GM12878 (cell line): ENCODE results near the gene LMOD1. TPM values are rescaled to one million over a fixed set of nuclear protein-coding genes. Genes with fewer than 3 reads are reported as not detected.

Experiments
- BCLAF1 ChIP-seq: fragments of 450-650 bp; IDR thresholded peaks from 2 replicates; pipeline ENCODE4 v1.6.1; 2017; ENCODE audit warnings: antibody characterized with exemption, mild to moderate bottlenecking, moderate library complexity
- CBFB ChIP-seq: IDR thresholded peaks from 2 replicates; pipeline ENCODE4 v1.6.1; 2016; ENCODE audit warnings: antibody characterized with exemption, low read depth
- HDGF ChIP-seq: fragments of 450-650 bp; IDR thresholded peaks from 2 replicates; pipeline ENCODE4 v1.6.1; 2016; ENCODE audit warnings: antibody characterized with exemption
- MEF2A ChIP-seq: IDR thresholded peaks from 2 replicates; pipeline ENCODE4 v1.6.1; 2011; ENCODE audit warnings: low read depth, mild to moderate bottlenecking, low read length, moderate library complexity; ENCODE audit not compliant: insufficient read depth
- MTA3 ChIP-seq: IDR thresholded peaks from 2 replicates; pipeline ENCODE4 v1.6.1; 2012; ENCODE audit warnings: low read length, inconsistent platforms, borderline replicate concordance
- PKNOX1 ChIP-seq: fragments of 450-650 bp; IDR thresholded peaks from 2 replicates; pipeline ENCODE4 v1.6.1; 2016; ENCODE audit warnings: mild to moderate bottlenecking
- RFX5 ChIP-seq: IDR thresholded peaks from 2 replicates; pipeline ENCODE4 v1.6.1; 2011; ENCODE audit warnings: low read depth, low read length, improper control_type of control experiment
- SKIL ChIP-seq: fragments of 450-650 bp; IDR thresholded peaks from 2 replicates; pipeline ENCODE4 v1.6.1; 2017; ENCODE audit warnings: mild to moderate bottlenecking, low read depth, inconsistent platforms; ENCODE audit not compliant: poor library complexity, severe bottlenecking
- SMAD1 ChIP-seq: fragments of 450-650 bp; IDR thresholded peaks from 2 replicates; pipeline ENCODE4 v1.6.1; 2018; ENCODE audit warnings: mild to moderate bottlenecking, low read depth; ENCODE audit not compliant: partially characterized antibody
- ZNF274 ChIP-seq: IDR thresholded peaks from one replicate; pipeline ENCODE4 v1.8.0; 2011; ENCODE audit not compliant: insufficient read length, insufficient read depth
- polyA plus RNA-seq, 11 experiments: library from polyadenylated mRNA; depleted of rRNA in 4 of 11; unstranded in 6 of 11; stranded (reverse) in 5 of 11; fragments of >200 nt; fragmentation: Nextera tagmentation in 4 of 11; fragmentation: Illumina TruSeq in 1 of 11; extraction: Ambion mirVana in 4 of 11; extraction: Trizol in 1 of 11; gene quantifications; 1 replicate in 1 of 11; 2 replicates in 10 of 11; pipeline versions ENCODE4 v1.2.1 to v1.2.3, GENCODE V29; 2011 to 2016; ENCODE audit warnings: inconsistent platforms in 2 of 11, missing spikeins in 2 of 11, low read depth in 1 of 11
- total RNA-seq, 4 experiments: library from RNA; depleted of rRNA in 3 of 4; stranded (reverse); fragments of >200 nt in 3 of 4; fragmentation: Illumina TruSeq in 1 of 4; extraction: Trizol in 1 of 4; gene quantifications; 2 replicates each; pipeline versions ENCODE4 v1.2.1 to v1.2.3, GENCODE V29; 2013 to 2021
- TF ChIP-seq, protein P1 (sequence below): fragments of 150-350 bp; IDR thresholded peaks from 2 replicates; pipeline ENCODE4 v1.6.1; 2016; ENCODE audit warnings: low read depth, low read length
- TF ChIP-seq, protein P2 (sequence below): fragments of 450-650 bp; formaldehyde crosslinking; IDR thresholded peaks from 2 replicates; pipeline ENCODE4 v1.4.0; 2022; ENCODE audit warnings: mild to moderate bottlenecking, moderate library complexity
- TF ChIP-seq, protein P3 (sequence below): IDR thresholded peaks from 2 replicates; pipeline ENCODE4 v1.6.1; 2012; ENCODE audit warnings: low read depth, low read length, improper control_type of control experiment

LMOD1 gene
- total and polyA plus RNA-seq, 10 of the 15 experiments (the other 5 are each of a cell fraction or from before 2014, with no cell fraction given) = 0.15 TPM; not detected in 9

GRCh38 chr1:201955009-201955728, 8.8 kb upstream of the LMOD1 start, which contains the start of gene TIMM17A (continued):
- TF ChIP-seq, protein P1, sequence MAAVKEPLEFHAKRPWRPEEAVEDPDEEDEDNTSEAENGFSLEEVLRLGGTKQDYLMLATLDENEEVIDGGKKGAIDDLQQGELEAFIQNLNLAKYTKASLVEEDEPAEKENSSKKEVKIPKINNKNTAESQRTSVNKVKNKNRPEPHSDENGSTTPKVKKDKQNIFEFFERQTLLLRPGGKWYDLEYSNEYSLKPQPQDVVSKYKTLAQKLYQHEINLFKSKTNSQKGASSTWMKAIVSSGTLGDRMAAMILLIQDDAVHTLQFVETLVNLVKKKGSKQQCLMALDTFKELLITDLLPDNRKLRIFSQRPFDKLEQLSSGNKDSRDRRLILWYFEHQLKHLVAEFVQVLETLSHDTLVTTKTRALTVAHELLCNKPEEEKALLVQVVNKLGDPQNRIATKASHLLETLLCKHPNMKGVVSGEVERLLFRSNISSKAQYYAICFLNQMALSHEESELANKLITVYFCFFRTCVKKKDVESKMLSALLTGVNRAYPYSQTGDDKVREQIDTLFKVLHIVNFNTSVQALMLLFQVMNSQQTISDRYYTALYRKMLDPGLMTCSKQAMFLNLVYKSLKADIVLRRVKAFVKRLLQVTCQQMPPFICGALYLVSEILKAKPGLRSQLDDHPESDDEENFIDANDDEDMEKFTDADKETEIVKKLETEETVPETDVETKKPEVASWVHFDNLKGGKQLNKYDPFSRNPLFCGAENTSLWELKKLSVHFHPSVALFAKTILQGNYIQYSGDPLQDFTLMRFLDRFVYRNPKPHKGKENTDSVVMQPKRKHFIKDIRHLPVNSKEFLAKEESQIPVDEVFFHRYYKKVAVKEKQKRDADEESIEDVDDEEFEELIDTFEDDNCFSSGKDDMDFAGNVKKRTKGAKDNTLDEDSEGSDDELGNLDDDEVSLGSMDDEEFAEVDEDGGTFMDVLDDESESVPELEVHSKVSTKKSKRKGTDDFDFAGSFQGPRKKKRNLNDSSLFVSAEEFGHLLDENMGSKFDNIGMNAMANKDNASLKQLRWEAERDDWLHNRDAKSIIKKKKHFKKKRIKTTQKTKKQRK = 0 out of 2 replicates have a peak, but pooled peaks have one; percentile 9
- TF ChIP-seq, protein P2, sequence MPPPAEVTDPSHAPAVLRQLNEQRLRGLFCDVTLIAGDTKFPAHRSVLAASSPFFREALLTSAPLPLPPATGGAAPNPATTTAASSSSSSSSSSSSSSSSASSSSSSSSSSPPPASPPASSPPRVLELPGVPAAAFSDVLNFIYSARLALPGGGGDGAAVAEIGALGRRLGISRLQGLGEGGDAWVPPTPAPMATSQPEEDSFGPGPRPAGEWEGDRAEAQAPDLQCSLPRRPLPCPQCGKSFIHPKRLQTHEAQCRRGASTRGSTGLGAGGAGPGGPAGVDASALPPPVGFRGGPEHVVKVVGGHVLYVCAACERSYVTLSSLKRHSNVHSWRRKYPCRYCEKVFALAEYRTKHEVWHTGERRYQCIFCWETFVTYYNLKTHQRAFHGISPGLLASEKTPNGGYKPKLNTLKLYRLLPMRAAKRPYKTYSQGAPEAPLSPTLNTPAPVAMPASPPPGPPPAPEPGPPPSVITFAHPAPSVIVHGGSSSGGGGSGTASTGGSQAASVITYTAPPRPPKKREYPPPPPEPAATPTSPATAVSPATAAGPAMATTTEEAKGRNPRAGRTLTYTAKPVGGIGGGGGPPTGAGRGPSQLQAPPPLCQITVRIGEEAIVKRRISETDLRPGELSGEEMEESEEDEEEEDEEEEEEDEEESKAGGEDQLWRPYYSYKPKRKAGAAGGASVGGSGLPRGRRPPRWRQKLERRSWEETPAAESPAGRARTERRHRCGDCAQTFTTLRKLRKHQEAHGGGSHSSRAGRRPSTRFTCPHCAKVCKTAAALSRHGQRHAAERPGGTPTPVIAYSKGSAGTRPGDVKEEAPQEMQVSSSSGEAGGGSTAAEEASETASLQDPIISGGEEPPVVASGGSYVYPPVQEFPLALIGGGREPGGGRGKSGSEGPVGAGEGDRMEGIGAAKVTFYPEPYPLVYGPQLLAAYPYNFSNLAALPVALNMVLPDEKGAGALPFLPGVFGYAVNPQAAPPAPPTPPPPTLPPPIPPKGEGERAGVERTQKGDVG (CRISPR knock-in tag) = no peak
- TF ChIP-seq HDGF (peak; percentile 84; the same call in 1 of the 2 replicates), ZNF274 (no peak), BCLAF1 (no peak), PKNOX1 (no peak), MTA3 (no peak), SMAD1 (peak; percentile 53), CBFB (peak; percentile 85; the same call in 1 of the 2 replicates), SKIL (no peak), RFX5 (peak; percentile 76), MEF2A (no peak)
- TF ChIP-seq, protein P3, sequence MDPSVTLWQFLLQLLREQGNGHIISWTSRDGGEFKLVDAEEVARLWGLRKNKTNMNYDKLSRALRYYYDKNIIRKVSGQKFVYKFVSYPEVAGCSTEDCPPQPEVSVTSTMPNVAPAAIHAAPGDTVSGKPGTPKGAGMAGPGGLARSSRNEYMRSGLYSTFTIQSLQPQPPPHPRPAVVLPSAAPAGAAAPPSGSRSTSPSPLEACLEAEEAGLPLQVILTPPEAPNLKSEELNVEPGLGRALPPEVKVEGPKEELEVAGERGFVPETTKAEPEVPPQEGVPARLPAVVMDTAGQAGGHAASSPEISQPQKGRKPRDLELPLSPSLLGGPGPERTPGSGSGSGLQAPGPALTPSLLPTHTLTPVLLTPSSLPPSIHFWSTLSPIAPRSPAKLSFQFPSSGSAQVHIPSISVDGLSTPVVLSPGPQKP = 0 out of 2 replicates have a peak, but pooled peaks have one; percentile 30
